Glomerular endothelial cell (primary cell): ENCODE data around the gene ZNF423. TPM values are rescaled to one million over a fixed set of nuclear protein-coding genes. Genes with fewer than 3 reads are reported as not detected.

Experiments used
- DNase-seq: peaks from one replicate; pipeline ENCODE4 v3.0.0-alpha.2; 2011; ENCODE audit warnings: low read depth, low spot score; ENCODE audit errors: extremely low read depth
- total RNA-seq: library from RNA; depleted of rRNA; stranded (reverse); fragments of >200 nt; gene quantifications from 2 replicates; pipeline ENCODE4 v1.2.3, GENCODE V29; 2015

Gene ZNF423
- total RNA-seq, 1 donor from 2014 or later = 3.4 TPM

DNA sequence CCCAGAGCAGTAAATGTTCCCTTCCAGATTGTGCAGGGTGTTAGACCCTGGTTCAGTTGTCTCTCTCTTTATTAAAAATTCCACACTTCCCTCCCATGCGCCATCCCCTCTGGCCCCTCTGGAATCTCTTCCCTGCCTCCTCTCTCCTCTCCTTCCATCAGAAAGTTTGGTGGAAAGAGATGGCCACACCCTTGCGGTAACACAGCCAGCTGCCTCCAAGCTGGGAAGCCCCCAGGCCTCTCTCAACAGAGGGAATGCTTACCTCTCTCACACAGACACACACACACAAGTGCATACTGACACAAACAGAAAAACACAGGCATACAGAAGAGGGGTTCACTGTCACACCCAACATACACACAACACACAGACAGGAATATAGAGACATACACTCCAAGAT is 261.8 kb downstream of the ZNF423 start:
- DNase-seq = no peak

- no peak for DNase-seq
Measured at GRCh38 chr16:49593424-49594040, 262.4 kb downstream of the ZNF423 start.

- no peak for DNase-seq
Measured at GRCh38 chr16:49592546-49593423, 263.1 kb downstream of the ZNF423 start.

- no peak for DNase-seq
Measured at GRCh38 chr16:49590166-49590871, 265.6 kb downstream of the ZNF423 start.

DNA sequence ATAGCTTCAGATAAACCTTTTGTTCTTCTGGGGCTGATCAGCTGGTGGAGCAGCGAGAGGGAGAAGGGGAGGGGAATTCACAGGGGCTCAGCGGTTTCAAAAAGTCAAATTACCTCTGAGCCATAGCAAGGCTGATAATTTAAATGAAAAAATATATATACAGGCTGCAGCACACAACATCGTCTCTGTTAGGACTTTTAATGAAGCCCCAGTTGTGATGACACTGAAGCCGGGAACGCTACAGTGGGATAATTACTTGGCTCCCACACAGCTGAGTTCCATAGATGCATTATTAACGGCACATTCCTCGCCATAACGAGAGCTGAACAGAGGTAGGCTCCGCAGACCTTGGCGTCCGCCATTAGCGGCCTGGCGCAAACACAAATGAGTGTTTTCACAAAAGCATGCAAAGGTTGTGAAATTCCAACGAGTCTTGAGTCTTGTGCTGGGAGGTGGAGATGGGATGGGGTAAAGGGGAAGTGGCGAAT is 266.3 kb downstream of the ZNF423 start:
- no peak for DNase-seq

- no peak for DNase-seq
Measured at GRCh38 chr16:49588729-49589384, 267.1 kb downstream of the ZNF423 start.

DNA sequence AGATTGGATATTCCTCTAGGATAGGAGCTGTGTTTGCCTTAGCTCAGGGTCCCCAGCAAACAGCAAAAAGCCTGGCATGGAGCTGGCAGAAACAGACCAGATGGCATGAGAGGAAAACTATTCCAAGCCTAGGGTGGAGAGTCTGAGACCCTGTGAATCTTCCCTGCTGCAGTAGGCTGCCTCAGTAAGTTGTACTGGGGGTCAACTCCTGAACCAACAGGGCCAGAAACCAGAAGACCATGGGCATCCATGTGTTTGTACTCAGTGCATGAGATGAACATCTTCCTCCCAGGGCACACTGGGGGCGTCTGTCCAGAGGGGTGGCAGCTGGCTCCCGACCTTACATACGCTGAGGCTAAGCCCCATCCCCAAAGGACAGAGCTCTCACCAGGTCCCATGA is 267.9 kb downstream of the ZNF423 start:
- DNase-seq = no peak

GRCh38 chr16:49587511-49587910 is 268.4 kb downstream of the ZNF423 start:
- no peak for DNase-seq

DNA sequence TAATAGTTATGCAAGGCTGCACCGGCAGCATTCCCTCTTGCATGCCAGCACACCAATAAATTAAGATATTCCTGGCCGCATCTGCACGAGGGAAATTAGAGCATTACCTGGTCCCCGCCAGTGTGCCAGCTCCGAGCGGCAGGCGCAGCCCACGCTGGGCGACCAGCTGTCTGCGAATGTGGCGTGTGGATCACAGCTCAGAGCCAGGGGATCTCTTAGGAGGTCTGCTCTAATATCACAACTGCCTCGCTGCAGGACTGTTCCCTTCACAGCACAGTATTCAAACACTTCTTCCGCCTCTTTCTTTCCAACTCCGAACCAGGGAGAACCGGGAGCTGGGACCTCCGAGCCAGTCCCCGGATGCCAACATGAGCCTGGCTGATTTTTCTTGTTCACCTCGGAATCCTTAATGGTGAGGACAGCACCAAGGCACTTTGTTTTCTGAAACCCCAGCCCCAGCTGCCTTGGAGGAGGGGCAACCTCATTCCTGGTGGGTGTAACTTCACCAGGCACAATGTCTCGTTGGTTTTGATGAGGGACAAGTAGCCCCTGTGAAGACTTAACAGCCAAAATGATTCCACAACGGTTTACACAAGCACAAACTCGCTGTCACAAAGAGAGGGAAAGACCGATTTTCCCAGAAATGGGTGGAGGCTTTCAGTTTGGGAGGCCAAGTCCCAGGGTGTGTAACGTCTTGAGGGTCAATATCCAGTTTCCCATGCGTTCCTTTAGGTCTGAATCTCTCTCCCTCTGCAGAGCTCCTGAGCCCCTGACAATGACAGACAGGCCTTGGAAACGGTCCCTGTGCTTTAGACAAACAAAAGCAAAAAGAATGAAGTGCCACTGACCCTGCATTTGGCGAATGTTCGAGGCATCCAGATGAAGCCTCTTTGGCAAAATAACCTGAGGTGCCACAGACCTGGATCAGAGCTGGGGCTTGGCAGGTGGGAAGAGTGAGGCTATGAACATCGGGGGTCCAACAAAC is 269.2 kb downstream of the ZNF423 start:
- no peak for DNase-seq

- no peak for DNase-seq
Measured at GRCh38 chr16:49585143-49585832, 270.6 kb downstream of the ZNF423 start.

DNA sequence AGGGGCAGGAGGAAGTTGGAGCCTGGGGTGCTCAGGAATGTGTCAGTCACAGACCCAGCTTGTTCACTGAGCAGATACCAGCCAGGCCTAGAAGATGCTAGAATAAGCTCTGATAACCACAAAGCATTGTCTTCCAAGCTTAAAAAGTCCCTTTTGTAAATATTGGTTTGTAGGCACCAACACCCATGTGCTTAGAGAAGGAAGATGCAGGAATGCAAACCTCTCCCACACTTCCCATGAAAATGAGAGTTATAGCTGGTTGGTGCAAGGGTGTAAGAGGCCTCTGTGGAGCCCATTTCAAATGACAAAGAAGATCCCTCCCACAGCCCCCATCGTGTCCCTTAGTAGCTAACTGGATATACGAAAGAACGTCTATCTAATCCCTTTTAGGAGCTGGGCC is 272.0 kb downstream of the ZNF423 start:
- no peak for DNase-seq

GRCh38 chr16:49581630-49582298 is 274.1 kb downstream of the ZNF423 start:
- no peak for DNase-seq

GRCh38 chr16:49580751-49581303 is 275.1 kb downstream of the ZNF423 start:
- DNase-seq = no peak

GRCh38 chr16:49578435-49579024 is 277.4 kb downstream of the ZNF423 start:
- no peak for DNase-seq

DNA sequence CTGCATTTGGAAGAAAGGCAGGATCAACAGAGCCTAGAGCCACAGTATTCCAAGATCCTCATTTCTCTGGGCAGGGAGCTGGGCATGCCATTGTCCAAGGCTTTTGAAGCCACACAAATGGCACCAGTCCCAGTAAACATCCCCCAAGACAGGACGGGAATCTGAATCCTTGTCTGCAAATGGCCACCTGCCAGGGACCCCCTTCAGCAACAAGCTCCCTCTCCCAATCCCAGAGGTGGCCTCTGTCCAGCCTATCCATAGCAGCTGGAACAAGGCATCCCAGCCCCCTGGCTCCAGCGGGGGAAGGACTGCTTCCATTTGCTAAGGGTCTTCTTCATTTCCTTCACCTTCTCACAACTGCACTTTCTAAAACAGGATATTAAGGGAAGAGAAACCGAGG is 277.9 kb downstream of the ZNF423 start:
- no peak for DNase-seq

DNA sequence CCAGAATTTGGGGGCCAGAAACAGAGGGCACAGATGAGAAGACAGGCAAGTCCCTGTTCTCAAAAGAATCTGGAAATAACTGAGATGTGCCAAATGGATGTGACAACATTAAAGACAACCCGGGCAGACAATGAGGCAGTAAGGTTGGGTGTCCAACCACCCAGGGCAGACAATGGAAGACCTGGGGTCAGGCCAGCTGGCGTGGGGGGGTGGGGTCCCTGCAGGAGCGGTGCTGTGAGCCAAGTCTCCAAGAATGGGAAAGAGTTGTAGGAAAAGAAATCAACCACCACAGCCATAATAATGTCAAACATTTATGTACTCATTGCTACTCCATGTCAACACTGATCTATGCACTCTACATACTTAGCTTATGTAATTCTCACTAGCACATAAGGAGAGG is 279.0 kb downstream of the ZNF423 start:
- no peak for DNase-seq

DNA sequence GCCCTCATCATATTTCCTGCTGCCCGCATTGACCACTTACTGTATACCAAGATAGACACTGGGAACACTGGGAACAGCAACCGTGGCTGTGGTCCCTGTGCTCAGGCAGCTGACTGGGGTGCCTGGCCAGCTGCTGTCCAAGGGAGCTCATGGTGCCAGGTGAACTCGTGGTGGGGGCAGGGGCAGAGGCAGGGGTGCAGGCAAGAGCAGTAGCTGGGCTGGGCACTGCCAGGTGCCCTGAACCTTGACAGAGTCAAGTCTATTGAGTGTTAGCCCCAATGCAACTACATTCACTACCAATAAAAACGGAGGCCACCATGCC is 279.8 kb downstream of the ZNF423 start:
- no peak for DNase-seq
